Measurements from ENCODE around the gene PLXDC2. TPM values are rescaled to one million over a fixed set of nuclear protein-coding genes. Genes with fewer than 3 reads are reported as not detected.

Gene PLXDC2
- total and polyA plus RNA-seq, 2 experiments from 2014 or later: 39.9 to 52.2 TPM

- no peak overlapping the region for H3K4me2 ChIP-seq
- peaks cover 4% of the 10 kb centered on the region for H3K79me2 ChIP-seq
- H3K4me3 ChIP-seq: no peak overlapping the region
- TF ChIP-seq CTCF (IDR thresholded peaks at IDR 0.05; ENCODE audit: poor library complexity) (no peak), EZH2phosphoT487 (IDR thresholded peaks at IDR 0.05; ENCODE audit: low read depth, severe bottlenecking, unreplicated experiment) (no peak), EZH2 (IDR thresholded peaks at IDR 0.05; ENCODE audit: borderline replicate concordance) (no peak)
- H3K27me3 ChIP-seq: no peaks in the 10 kb centered on the region
- no peak overlapping the region for H2AFZ ChIP-seq
- no peak overlapping the region for H3K27ac ChIP-seq
- H3K9me2 ChIP-seq (replicated peaks; ENCODE audit: insufficient read depth): no peaks in the 10 kb centered on the region
- no peaks in the 10 kb centered on the region for H3K9me3 ChIP-seq (ENCODE audit: low read depth)
- peaks cover 23% of the 10 kb centered on the region for H3K4me1 ChIP-seq (ENCODE audit: insufficient read depth)
- DNase-seq (ENCODE audit: low spot score): no peak
- H3K36me3 ChIP-seq (replicated peaks; ENCODE audit: insufficient read depth, low read depth): no peaks in the 10 kb centered on the region
- H4K20me1 ChIP-seq (ENCODE audit: insufficient read depth, poor library complexity, severe bottlenecking): no peaks in the 10 kb centered on the region
Observed at GRCh38 chr10:19915125-19915524, 98.9 kb downstream of the PLXDC2 start.

GRCh38 chr10:19915816-19916215 lies 99.6 kb downstream of the PLXDC2 start:
- 77% methylated on average over 3 of the region's 3 CpGs for WGBS (ENCODE audit: low lambda C conversion rate, missing lambda C conversion rate)
- Histone ChIP-seq H3K9me3 (ENCODE audit: low read depth) (no peaks in the 10 kb centered on the region), H3K4me2 (no peak overlapping the region), H3K27me3 (no peaks in the 10 kb centered on the region), H2AFZ (no peak overlapping the region), H3K36me3 (replicated peaks; ENCODE audit: insufficient read depth, low read depth) (no peaks in the 10 kb centered on the region), H3K4me1 (ENCODE audit: insufficient read depth) (peaks cover 23% of the 10 kb centered on the region), H3K4me3 (no peak overlapping the region), H3K79me2 (peaks cover 4% of the 10 kb centered on the region), H3K9me2 (replicated peaks; ENCODE audit: insufficient read depth) (no peaks in the 10 kb centered on the region), H3K27ac (no peak overlapping the region), H4K20me1 (ENCODE audit: insufficient read depth, poor library complexity, severe bottlenecking) (no peaks in the 10 kb centered on the region)
- TF ChIP-seq EZH2 (IDR thresholded peaks at IDR 0.05; ENCODE audit: borderline replicate concordance): no peak
- no peak for TF ChIP-seq CTCF (IDR thresholded peaks at IDR 0.05; ENCODE audit: poor library complexity)
- no peak for TF ChIP-seq EZH2phosphoT487 (IDR thresholded peaks at IDR 0.05; ENCODE audit: low read depth, severe bottlenecking, unreplicated experiment)
- no peak for DNase-seq (ENCODE audit: low spot score)

GRCh38 chr10:19917751-19918478 lies 101.7 kb downstream of the PLXDC2 start:
- no peaks in the 10 kb centered on the region for H3K9me3 ChIP-seq (ENCODE audit: low read depth)
- H3K79me2 ChIP-seq: peaks cover 10% of the 10 kb centered on the region
- no peaks in the 10 kb centered on the region for H3K36me3 ChIP-seq (replicated peaks; ENCODE audit: insufficient read depth, low read depth)
- WGBS (ENCODE audit: low lambda C conversion rate, missing lambda C conversion rate): 62% methylated on average over 3 of the region's 3 CpGs
- no peak for DNase-seq (ENCODE audit: low spot score)
- H2AFZ ChIP-seq: no peak overlapping the region
- no peaks in the 10 kb centered on the region for H4K20me1 ChIP-seq (ENCODE audit: insufficient read depth, poor library complexity, severe bottlenecking)
- H3K27ac ChIP-seq: peak overlapping the region; percentile 33
- no peak overlapping the region for H3K4me3 ChIP-seq
- H3K4me2 ChIP-seq: peak overlapping the region; percentile 25
- peaks cover 35% of the 10 kb centered on the region for H3K4me1 ChIP-seq (ENCODE audit: insufficient read depth)
- no peak for TF ChIP-seq EZH2phosphoT487 (IDR thresholded peaks at IDR 0.05; ENCODE audit: low read depth, severe bottlenecking, unreplicated experiment)
- no peak for TF ChIP-seq EZH2 (IDR thresholded peaks at IDR 0.05; ENCODE audit: borderline replicate concordance)
- TF ChIP-seq CTCF (IDR thresholded peaks at IDR 0.05; ENCODE audit: poor library complexity): no peak
- no peaks in the 10 kb centered on the region for H3K27me3 ChIP-seq
- no peaks in the 10 kb centered on the region for H3K9me2 ChIP-seq (replicated peaks; ENCODE audit: insufficient read depth)

Data from hepatocyte (in vitro differentiated cells).